AG04449 (cell line): ENCODE data around the gene EXOSC9.

Source experiments
- CTCF ChIA-PET: fragments of 350-600 bp; formaldehyde crosslinking; extraction: SDS; loops from one replicate; lab custom pipeline; 2021; ENCODE audit warnings: antibody characterized with exemption; lab: Yijun Ruan, JAX
- POLR2A ChIA-PET: fragments of 400-600, 350-600 bp; formaldehyde crosslinking; extraction: SDS; loops from one replicate; lab custom pipeline; 2020; ENCODE audit warnings: antibody characterized with exemption, inconsistent platforms; lab: Yijun Ruan, JAX
- DNase-seq: peaks from one replicate; pipeline ENCODE4 v3.0.0-alpha.2; 2010; ENCODE audit warnings: low read depth, low spot score
- H3K4me3 ChIP-seq: 2 replicates; pipeline ENCODE4 v1.5.1; 2011; ENCODE audit warnings: low read depth, mild to moderate bottlenecking, control low read depth, low read length
- TF ChIP-seq, protein P1 (sequence below): IDR thresholded peaks from one replicate; pipeline ENCODE4 v1.5.1; 2011; ENCODE audit warnings: mild to moderate bottlenecking, moderate library complexity, low read length, control low read depth, inconsistent platforms; ENCODE audit not compliant: insufficient read depth; ENCODE audit errors: missing control alignments

Gene EXOSC9

DNA sequence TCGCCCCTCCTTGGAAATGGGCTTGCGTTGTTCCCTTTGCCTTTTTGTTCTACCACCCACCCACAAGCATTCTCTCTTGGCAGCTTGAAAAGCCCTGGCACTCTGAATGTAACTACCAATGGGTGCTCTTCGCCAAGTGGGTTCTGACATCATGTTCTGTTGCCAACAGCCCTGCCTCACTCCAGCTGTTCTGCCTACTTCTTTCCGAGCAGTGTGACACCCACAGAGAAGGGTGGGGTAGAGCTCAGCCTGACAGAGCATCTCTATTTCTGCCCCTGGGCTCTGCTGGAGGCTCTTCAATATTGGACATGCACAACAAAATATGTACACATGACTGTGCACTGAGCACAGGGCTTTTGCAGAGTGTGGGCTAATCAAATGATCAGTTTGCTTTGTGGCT, 15.6 kb upstream of the EXOSC9 start:
- ChIA-PET CTCF (interaction anchor here (1.1 to 1.8 kb wide), 3 partner anchors 28 to 48 kb away, joined by 3 to 6 read pairs (median 4); no protein-coding TSS in a partner anchor), POLR2A (no interaction called here)
- no peak overlapping the region for H3K4me3 ChIP-seq
- TF ChIP-seq, protein P1, sequence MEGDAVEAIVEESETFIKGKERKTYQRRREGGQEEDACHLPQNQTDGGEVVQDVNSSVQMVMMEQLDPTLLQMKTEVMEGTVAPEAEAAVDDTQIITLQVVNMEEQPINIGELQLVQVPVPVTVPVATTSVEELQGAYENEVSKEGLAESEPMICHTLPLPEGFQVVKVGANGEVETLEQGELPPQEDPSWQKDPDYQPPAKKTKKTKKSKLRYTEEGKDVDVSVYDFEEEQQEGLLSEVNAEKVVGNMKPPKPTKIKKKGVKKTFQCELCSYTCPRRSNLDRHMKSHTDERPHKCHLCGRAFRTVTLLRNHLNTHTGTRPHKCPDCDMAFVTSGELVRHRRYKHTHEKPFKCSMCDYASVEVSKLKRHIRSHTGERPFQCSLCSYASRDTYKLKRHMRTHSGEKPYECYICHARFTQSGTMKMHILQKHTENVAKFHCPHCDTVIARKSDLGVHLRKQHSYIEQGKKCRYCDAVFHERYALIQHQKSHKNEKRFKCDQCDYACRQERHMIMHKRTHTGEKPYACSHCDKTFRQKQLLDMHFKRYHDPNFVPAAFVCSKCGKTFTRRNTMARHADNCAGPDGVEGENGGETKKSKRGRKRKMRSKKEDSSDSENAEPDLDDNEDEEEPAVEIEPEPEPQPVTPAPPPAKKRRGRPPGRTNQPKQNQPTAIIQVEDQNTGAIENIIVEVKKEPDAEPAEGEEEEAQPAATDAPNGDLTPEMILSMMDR, result no peak
- no peak for DNase-seq

DNA sequence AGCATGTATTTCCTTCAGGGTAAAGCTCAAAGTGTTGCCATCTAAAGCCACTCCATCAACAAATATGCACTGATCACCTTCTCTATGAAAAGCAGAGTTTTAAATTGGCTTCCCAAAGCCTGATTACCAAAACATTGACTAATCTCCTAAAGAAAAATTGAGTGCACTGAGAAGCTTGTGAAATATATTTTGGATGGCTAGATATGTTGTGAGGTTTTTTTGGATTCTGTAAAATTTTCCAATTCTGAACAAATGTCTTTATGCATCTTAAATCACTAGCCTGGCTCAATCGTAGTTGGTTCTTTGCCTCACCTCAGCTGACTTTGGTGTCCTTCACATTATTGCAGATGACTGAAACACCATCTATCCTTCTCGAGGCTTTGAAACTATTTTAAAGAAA, 14.9 kb upstream of the EXOSC9 start:
- POLR2A ChIA-PET, result no interaction called here
- no peak for DNase-seq
- CTCF ChIA-PET, result interaction anchor here (1.1 to 1.8 kb wide), 3 partner anchors 27 to 49 kb away, joined by 3 to 6 read pairs (median 4); no protein-coding TSS in a partner anchor
- H3K4me3 ChIP-seq, result no peak overlapping the region
- TF ChIP-seq, protein P1, result no peak

DNA sequence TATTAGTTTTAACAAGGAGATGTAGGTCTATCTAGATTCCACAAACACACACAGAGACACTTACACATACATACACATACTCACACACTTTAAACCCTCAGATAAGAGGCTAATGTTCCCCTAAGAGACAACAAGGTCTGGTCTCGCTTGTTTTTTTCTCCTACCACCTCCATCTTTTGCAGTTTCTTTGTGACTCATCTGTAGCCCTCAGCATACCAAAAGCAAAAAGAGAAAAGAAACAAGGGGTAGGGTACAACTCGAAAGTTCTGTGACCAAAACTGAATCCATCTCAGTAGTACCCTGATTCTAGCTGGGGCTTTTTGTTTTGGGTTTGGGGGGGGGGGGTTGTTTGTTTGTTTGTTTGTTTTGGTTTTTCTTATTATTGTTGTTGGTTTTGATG, 12.2 kb upstream of the EXOSC9 start:
- no peak for DNase-seq
- TF ChIP-seq, protein P1, result no peak
- CTCF ChIA-PET, result no interaction called here
- POLR2A ChIA-PET, result interaction anchor here (1.7 kb wide), 1 partner anchor 120 kb away, joined by 5 read pairs; no protein-coding TSS in a partner anchor
- no peak overlapping the region for H3K4me3 ChIP-seq

DNA sequence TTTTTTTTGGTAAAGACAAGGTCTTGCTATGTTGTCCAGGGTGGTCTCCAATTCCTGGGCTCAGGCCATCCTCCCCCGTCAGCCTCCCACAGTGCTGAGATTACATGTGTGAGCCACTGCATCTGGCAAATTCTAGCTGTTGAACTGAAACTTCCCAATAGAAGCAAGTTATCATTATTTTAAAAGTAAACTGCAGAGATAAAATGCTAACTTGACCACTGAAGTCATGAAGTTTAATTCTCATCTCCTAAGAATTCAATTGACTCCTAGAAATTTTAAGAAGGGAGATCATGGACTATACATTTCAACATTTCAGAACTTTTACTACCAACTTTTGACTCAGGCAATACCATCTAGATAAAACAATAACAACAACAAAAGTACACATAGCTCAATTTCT, 11.7 kb upstream of the EXOSC9 start:
- H3K4me3 ChIP-seq, result no peak overlapping the region
- TF ChIP-seq, protein P1, result no peak
- DNase-seq, result no peak
- CTCF ChIA-PET, result no interaction called here
- POLR2A ChIA-PET, result interaction anchor here (0.6 to 1.7 kb wide), 5 partner anchors 12 to 121 kb away, joined by 3 to 6 read pairs (median 5); partner anchors contain the start of genes ANXA5 and EXOSC9

DNA sequence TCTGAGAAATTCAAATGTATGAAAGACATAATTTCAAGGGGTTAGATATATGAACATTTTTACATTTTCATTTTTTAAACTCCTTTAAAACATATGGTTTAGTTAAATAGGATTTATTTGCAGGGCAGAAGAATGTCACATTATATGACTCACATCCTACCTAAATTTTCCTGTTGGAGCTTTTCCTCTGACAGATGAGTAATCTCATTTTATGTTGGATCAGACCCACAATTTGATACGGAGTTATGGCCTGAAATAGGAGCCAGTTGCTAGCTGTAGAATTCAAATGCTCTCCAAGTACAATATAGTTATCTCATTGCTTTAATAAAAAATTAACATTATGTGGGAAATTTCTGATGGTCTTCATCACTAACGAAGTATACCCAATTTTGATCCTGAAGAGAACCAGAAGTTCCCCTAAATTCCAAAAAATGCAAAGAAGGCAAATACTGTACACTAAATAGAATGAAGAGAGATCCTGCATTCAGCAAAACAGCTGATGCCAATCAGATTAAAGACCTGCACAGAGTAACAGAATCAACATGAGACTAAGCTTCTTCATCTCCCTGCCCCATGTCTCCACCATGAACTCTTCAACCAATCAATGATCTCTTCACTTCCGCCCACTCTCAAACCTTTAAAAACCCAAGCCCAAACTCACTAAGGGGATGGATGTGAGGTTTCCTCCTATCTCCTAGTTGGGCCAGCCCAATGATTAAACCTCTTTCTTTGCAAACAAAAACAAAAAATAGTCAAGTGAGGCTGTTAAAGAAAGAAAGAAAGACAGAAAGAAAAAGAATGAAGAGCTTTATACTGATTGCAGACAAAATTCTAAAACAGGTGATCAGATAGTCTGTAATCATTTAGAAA, 10.9 kb upstream of the EXOSC9 start:
- ChIA-PET CTCF (no interaction called here), POLR2A (interaction anchor here (0.6 to 1.7 kb wide), 5 partner anchors 11 to 122 kb away, joined by 3 to 6 read pairs (median 5); partner anchors contain the start of genes ANXA5 and EXOSC9)
- DNase-seq, result no peak
- no peak overlapping the region for H3K4me3 ChIP-seq
- TF ChIP-seq, protein P1, result no peak

DNA sequence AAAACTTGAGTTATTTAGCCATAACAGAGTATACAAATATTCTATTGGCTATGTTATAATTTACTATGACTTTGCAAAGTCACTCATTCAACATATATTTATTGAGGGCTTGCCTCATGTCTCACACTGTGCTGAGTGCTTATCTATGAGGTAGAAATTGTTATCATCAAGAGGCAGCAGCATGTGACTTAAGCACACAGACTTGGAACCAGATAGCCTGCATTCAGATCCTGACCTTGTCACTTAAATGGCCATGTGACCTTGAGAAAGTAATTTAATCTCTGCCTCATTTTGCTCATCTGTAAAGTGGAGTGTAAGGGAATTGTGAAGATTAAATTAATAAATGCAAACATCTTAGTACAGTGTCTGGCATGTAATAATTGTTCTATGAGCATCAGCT, 10.1 kb upstream of the EXOSC9 start:
- ChIA-PET POLR2A (interaction anchor here (1.5 kb wide), 1 partner anchor 95 kb away, joined by 6 read pairs; the partner anchor contains the start of gene ANXA5), CTCF (no interaction called here)
- no peak overlapping the region for H3K4me3 ChIP-seq
- TF ChIP-seq, protein P1, result no peak
- DNase-seq, result no peak
